Astrocyte of the spinal cord (primary cell): ENCODE measurements around the gene STAG1.

ENCODE experiments used
- DNase-seq: peaks from one replicate; pipeline ENCODE4 v3.0.0; 2011; ENCODE audit warnings: low read depth, low spot score
- H3K4me3 ChIP-seq: 2 replicates; pipeline ENCODE4 v1.5.1; 2011; ENCODE audit warnings: low read depth, mild to moderate bottlenecking, low read length, moderate library complexity
- CTCF ChIP-seq: IDR thresholded peaks from 2 replicates; pipeline ENCODE4 v1.5.1; 2012; ENCODE audit warnings: low read depth, mild to moderate bottlenecking, low read length, inconsistent platforms
- in situ Hi-C: cut with HindIII; loops from 2 replicates; pipeline ENCODE4 v1.10.0; 2017; ENCODE audit warnings: low sequenced_read_pairs

Gene STAG1

GRCh38 chr3:136473716-136474326 is 278.4 kb downstream of the STAG1 start:
- in situ Hi-C loops = no loop called here
- no peak for TF ChIP-seq CTCF
- peak; percentile 65 for DNase-seq
- H3K4me3 ChIP-seq = no peak overlapping the region

- no peak for DNase-seq
- no peak for TF ChIP-seq CTCF
- in situ Hi-C loops = no loop called here
- no peak overlapping the region for H3K4me3 ChIP-seq
Observed at GRCh38 chr3:136465296-136465695, 286.9 kb downstream of the STAG1 start.

GRCh38 chr3:136464502-136464901 is 287.7 kb downstream of the STAG1 start:
- H3K4me3 ChIP-seq = no peak overlapping the region
- DNase-seq = peak; percentile 52
- no peak for TF ChIP-seq CTCF
- in situ Hi-C loops = no loop called here

- no peak overlapping the region for H3K4me3 ChIP-seq
- in situ Hi-C loops = no loop called here
- TF ChIP-seq CTCF = no peak
- no peak for DNase-seq
Observed at GRCh38 chr3:136463170-136463569, 289.0 kb downstream of the STAG1 start.

GRCh38 chr3:136457793-136458192 is 294.4 kb downstream of the STAG1 start:
- in situ Hi-C loops = no loop called here
- no peak overlapping the region for H3K4me3 ChIP-seq
- TF ChIP-seq CTCF = no peak
- no peak for DNase-seq

- no peak overlapping the region for H3K4me3 ChIP-seq
- no peak for DNase-seq
- in situ Hi-C loops = no loop called here
- TF ChIP-seq CTCF = no peak
Observed at GRCh38 chr3:136456196-136456595, 296.0 kb downstream of the STAG1 start.

GRCh38 chr3:136444581-136444980 is 307.6 kb downstream of the STAG1 start:
- H3K4me3 ChIP-seq = no peak overlapping the region
- no peak for DNase-seq
- in situ Hi-C loops = no loop called here
- no peak for TF ChIP-seq CTCF
